Ovary (tissue), 3 donors: Measurements from ENCODE around the gene PPCDC.

Source experiments
- CTCF ChIP-seq, 3 donors: fragments of 450-650 bp in 2 of 3; fragments of 200-600 bp in 1 of 3; IDR thresholded peaks; one replicate each; pipeline versions ENCODE4 v1.5.1 to v1.8.0; 2016 to 2022; ENCODE audit warnings: antibody characterized with exemption in 3 of 3, mild to moderate bottlenecking in 1 of 3
- EP300 ChIP-seq: sonication (generic); formaldehyde crosslinking; IDR thresholded peaks from one replicate; pipeline ENCODE4 v1.6.1; 2017; ENCODE audit warnings: antibody characterized with exemption
- POLR2A ChIP-seq: fragments of 450-650 bp; IDR thresholded peaks from one replicate; pipeline ENCODE4 v1.6.1; 2017; ENCODE audit warnings: antibody characterized with exemption, mild to moderate bottlenecking, moderate library complexity
- donor health status: DM: no; HTN: no; CAD: no.

GRCh38 chr15:75023872-75024636 is 664 bp downstream of the PPCDC start:
- no peak for TF ChIP-seq CTCF (IDR thresholded peaks at IDR 0.05)
- TF ChIP-seq POLR2A = no peak
- TF ChIP-seq EP300 = no peak
